Measurements from ENCODE around the gene NLRP2B.
"Not testable (repeated sequence)": the region's sequence is repeated elsewhere in the genome, so short reads cannot be mapped to it uniquely, and the experiment has no call there.

Gene NLRP2B

GRCh38 chrX:57680160-57680559, at the start of gene NLRP2B:
Gene NLRP2B, minus strand, starts transcription at chrX:57680260.
- no peak for DNase-seq

- not testable (repeated sequence) for DNase-seq
Measured at GRCh38 chrX:57725995-57726394, 45.9 kb upstream of the NLRP2B start.

- no peak for DNase-seq
Measured at GRCh38 chrX:57681341-57681740, 1.3 kb upstream of the NLRP2B start.

- DNase-seq = no peak
Measured at GRCh38 chrX:57678686-57679428, 1.2 kb downstream of the NLRP2B start.

DNA sequence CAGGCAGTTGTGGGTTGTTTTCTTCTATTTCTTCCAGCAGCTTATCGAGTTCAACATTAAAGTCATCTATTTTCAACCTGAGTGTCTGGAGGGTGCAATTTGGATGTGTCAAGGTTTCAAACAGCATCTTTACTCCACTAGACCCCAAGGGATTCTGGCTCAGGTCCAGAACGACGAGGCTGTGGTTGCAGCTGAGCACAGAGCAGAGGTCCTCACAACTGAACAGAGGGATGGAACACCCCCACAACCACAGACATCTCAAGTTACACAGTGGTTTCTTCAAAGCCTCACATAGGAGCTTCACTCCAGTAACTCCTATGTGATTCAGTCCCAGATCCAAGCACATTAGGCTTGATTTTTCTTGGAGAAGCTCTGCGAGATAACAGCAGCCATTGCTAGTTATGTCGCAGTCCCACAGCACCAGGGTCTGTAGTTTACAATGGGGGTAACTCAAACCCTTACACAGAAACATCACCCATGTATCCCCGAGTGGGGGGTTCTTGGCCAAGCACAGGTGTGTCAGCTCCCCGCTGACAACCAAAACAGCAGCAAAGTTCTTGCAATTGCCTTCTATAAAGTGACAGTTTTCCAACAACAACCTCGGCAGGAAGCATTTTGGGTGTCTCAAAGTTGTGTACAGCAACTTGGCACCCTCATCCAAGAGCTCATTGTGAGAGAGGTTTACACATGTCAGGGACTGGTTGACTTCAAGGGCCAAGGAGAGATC, 2.8 kb downstream of the NLRP2B start:
- no peak for DNase-seq

DNA sequence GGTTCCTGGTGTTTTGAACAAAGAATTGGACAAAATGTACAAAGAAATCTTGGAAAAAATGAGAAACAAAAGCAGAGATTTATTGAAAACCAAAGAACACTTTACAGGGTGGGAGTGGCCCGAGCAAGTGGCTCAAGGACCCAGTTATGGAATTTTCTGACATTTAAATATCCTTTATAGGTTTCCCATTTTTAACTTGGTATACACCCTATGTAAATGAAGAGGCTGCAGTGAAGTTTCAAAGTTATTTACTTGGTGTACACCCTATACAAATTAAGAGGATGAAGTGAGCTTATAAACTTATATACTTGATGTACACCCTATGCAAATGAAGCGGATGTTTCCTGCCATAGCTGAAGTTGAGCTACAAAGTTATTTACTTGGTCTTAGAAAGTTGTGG, 4.7 kb downstream of the NLRP2B start:
- no peak for DNase-seq

DNA sequence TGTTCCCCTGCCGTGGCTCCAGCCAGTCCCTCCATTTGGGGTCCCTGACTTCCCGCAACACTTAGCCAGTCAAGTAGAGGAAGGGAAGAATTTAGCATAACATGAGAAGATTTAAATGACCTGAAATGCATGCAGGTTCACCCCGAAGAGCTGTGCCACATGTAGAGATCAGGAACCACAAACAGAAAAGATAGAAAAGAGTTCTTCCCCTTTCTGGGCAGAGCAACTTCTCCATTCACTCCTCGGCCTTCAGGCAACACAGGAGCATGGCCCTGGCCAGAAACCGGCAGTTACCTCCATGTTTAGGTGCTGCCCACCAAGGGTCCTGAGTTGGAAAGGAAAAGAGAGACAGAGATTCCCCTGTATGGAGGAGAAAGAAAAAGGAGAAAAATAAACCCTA, 5.2 kb downstream of the NLRP2B start:
- DNase-seq = no peak

DNA sequence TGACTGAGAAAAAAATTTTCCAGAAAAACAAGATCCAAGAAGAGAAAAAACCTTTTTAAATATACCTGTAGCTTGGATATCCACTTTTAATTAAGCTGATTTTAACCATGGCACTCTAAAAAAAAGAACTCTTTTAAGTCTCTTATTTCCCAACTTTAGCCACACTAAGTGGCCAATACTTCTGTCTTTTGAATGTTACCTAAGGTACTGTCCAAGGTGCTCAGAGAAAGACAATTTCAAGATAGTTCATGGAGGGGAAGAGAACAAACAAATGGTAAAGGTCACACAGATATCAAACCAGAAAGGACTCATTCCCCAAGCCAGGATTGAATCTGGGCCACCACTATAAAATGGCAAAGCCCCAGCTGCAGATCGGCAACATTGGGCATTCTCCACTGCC, 10.1 kb downstream of the NLRP2B start:
- DNase-seq = no peak

DNA sequence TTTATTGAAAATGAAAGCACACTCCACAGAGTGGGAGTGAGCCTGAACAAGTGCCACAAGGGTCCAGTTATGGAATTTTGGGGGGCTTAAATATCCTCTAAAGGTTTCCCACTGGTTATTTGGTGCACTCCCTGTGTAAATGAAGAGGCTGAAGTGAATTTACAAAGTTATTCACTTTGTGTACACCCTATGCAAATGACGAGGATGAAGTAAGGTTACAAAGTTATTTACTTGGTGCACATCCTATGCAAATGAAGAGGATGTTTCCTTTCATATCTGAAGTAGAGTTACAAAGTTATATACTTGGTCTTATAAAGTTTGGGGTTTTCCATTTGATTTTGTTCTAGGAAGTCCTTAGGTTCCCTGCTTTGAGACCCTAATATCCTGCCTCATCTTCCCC, 13.1 kb downstream of the NLRP2B start:
- no peak for DNase-seq

DNA sequence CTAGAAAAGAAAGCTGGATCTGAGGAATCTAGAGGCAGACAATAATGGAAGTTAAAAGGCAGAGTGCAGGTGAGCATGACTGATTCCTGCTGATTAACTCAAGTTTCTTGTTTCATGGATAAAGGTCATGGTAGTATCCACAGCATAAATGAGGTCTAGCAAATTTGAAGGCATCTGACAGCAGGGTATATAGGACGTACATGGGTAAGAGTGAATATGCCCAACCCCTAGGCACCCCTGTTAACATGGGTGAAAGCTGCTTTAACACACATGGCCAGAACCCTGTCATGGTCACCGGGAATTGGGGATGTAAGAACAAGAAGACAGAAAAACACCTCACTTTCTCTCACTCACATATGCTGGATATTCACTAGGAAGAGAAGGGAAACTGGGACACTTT, 25.0 kb downstream of the NLRP2B start:
- DNase-seq = no peak

- no peak for DNase-seq
Measured at GRCh38 chrX:57652705-57653104, 27.4 kb downstream of the NLRP2B start.

GRCh38 chrX:57651169-57651919, 28.7 kb downstream of the NLRP2B start:
- no peak for DNase-seq

- DNase-seq = no peak
Measured at GRCh38 chrX:57647020-57647419, 33.0 kb downstream of the NLRP2B start.

- DNase-seq = no peak
Measured at GRCh38 chrX:57643698-57644097, 36.4 kb downstream of the NLRP2B start.

DNA sequence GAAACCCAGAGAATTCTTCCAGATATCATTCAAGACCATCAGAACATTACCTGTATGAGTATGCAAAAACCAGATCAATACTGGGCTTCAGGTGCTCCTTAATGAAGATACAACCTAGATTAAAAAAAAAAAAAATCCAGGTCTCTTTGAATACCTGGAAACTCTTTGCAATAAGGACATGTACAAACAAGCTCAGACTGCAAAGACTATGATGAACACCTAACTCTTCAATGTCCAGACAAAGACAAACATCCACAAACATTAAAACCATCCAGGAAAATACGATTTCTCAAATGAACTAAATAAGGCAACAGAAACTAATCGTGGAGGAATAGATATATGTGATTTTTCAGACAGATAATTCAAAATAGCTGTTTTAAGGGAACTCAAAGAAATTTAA, 38.7 kb downstream of the NLRP2B start:
- DNase-seq = no peak

- DNase-seq = no peak
Measured at GRCh38 chrX:57640674-57641016, 39.4 kb downstream of the NLRP2B start.

DNA sequence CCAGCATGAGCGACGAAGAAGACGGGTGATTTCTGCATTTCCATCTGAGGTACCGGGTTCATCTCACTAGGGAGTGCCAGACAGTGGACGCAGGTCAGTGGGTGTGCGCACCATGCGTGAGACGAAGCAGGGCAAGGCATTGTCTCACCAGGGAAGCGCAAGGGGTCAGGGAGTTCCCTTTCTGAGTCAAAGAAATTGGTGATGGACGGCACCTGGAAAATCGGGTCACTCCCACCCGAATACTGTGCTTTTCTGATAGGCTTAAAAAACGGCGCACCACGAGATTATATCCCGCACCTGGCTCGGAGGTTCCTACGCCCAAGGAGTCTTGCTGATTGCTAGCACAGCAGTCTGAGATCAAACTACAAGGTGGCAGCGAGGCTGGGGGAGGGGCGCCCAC, 50.6 kb downstream of the NLRP2B start:
- not testable (repeated sequence) for DNase-seq
